GM03348 (cell line): Measurements from ENCODE around the gene SLC45A2.
"Not testable (repeated sequence)": the region's sequence is repeated elsewhere in the genome, so short reads cannot be mapped to it uniquely, and the experiment has no call there.

Experiments
- DNase-seq: peaks from one replicate; pipeline ENCODE4 v3.0.0; 2012; ENCODE audit warnings: low spot score

Gene SLC45A2

GRCh38 chr5:33921002-33921401, 63.5 kb downstream of the SLC45A2 start:
- DNase-seq: no peak

- DNase-seq: not testable (repeated sequence)
These were observed 69.6 kb downstream of the SLC45A2 start for GRCh38 chr5:33914844-33915243.

GRCh38 chr5:33906248-33906647, 78.2 kb downstream of the SLC45A2 start:
- DNase-seq: not testable (repeated sequence)

GRCh38 chr5:33905381-33905780, 79.1 kb downstream of the SLC45A2 start:
- DNase-seq: no peak

GRCh38 chr5:33903118-33903517, 81.4 kb downstream of the SLC45A2 start:
- DNase-seq: no peak

GRCh38 chr5:33901156-33901555, 83.3 kb downstream of the SLC45A2 start:
- DNase-seq: peak; percentile 35
